OCI-LY1 (cell line): Measurements from ENCODE around the gene PRSS3.
"Not testable (repeated sequence)": the region's sequence is repeated elsewhere in the genome, so short reads cannot be mapped to it uniquely, and the experiment has no call there.

Experiments
- EZH2 ChIP-seq: fragments of 200-600 bp; sonication (generic), shearing (Covaris generic); IDR thresholded peaks from 2 replicates; pipeline ENCODE4 v1.8.0; 2017; ENCODE audit warnings: borderline replicate concordance, mixed run types, mild to moderate bottlenecking, antibody characterized with exemption, low read length, moderate library complexity, mixed read lengths
- TF ChIP-seq, protein P1 (sequence below): fragments of 200-600 bp; sonication (generic), shearing (Covaris generic); IDR thresholded peaks from 2 replicates; pipeline ENCODE4 v1.5.1; 2017; ENCODE audit warnings: mild to moderate bottlenecking, antibody characterized with exemption, low read length, moderate library complexity, mixed read lengths

DNA sequence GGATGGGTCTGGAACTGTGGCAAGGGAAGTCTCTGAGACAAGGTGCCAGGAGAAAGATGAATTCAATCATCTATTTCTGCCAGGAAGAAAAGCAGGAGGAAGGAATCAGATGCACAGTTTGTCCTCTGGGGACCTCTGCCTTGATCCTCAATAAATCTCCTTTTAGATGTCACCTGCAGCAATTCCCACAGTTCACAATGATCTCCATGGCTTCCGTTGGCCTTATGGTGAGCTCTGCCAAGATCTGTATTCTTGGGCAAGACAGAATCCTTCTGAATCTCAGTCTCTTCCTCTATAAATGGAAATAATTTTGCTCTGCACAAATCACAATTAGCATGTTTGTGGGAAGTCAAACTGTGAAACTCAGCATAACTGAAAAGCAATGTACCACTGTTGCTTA is 1.9 kb upstream of the PRSS3 start:
- TF ChIP-seq, protein P1, sequence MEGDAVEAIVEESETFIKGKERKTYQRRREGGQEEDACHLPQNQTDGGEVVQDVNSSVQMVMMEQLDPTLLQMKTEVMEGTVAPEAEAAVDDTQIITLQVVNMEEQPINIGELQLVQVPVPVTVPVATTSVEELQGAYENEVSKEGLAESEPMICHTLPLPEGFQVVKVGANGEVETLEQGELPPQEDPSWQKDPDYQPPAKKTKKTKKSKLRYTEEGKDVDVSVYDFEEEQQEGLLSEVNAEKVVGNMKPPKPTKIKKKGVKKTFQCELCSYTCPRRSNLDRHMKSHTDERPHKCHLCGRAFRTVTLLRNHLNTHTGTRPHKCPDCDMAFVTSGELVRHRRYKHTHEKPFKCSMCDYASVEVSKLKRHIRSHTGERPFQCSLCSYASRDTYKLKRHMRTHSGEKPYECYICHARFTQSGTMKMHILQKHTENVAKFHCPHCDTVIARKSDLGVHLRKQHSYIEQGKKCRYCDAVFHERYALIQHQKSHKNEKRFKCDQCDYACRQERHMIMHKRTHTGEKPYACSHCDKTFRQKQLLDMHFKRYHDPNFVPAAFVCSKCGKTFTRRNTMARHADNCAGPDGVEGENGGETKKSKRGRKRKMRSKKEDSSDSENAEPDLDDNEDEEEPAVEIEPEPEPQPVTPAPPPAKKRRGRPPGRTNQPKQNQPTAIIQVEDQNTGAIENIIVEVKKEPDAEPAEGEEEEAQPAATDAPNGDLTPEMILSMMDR, result not testable (repeated sequence)
- not testable (repeated sequence) for TF ChIP-seq EZH2
